Subcutaneous abdominal adipose tissue (tissue), 5 donors: ENCODE measurements around the gene KCNAB2.
"Not testable (repeated sequence)": the region's sequence is repeated elsewhere in the genome, so short reads cannot be mapped to it uniquely, and the experiment has no call there.

Experiments used
- H3K27ac ChIP-seq: one replicate; pipeline ENCODE4 v1.7.0; 2013; ENCODE audit warnings: low read depth, mild to moderate bottlenecking, inconsistent platforms, low read length, moderate library complexity
- H3K27me3 ChIP-seq, 5 donors: one replicate each; pipeline ENCODE4 v1.7.0; 2013; ENCODE audit warnings: low read length in 5 of 5, inconsistent platforms in 1 of 5; ENCODE audit not compliant: control insufficient read depth in 5 of 5, insufficient read depth in 4 of 5
- H3K36me3 ChIP-seq, 5 donors: one replicate each; pipeline ENCODE4 v1.7.0; 2013; ENCODE audit warnings: low read length in 5 of 5; ENCODE audit not compliant: control insufficient read depth in 5 of 5, insufficient read depth in 5 of 5
- H3K4me1 ChIP-seq, 5 donors: one replicate each; pipeline ENCODE4 v1.7.0; 2013; ENCODE audit warnings: low read length in 5 of 5, mild to moderate bottlenecking in 3 of 5, moderate library complexity in 1 of 5; ENCODE audit not compliant: control insufficient read depth in 5 of 5, insufficient read depth in 5 of 5
- H3K4me3 ChIP-seq, 5 donors: one replicate each; pipeline ENCODE4 v1.7.0; 2013; ENCODE audit warnings: low read length in 5 of 5, low read depth in 1 of 5
- H3K9ac ChIP-seq, 5 donors: one replicate each; pipeline ENCODE4 v1.7.0; 2013; ENCODE audit warnings: low read length in 5 of 5, mild to moderate bottlenecking in 4 of 5, moderate library complexity in 3 of 5
- H3K9me3 ChIP-seq, 5 donors: one replicate each; pipeline ENCODE4 v1.7.0; 2013; ENCODE audit warnings: low read length in 5 of 5; ENCODE audit not compliant: control insufficient read depth in 5 of 5
- donor health status: healthy.
- donor health status: healthy.
- donor health status: healthy.
- donor health status: healthy.
- donor health status: healthy.

KCNAB2 gene

GRCh38 chr1:6052543-6053205, 7.0 kb downstream of the KCNAB2 start:
- Histone ChIP-seq H3K27me3 (peaks cover 0 to 2% (median 0%) of the 10 kb centered on the region in 5 donors), H3K9ac (no peak overlapping the region), H3K27ac (no peak overlapping the region), H3K4me1 (peaks cover 0 to 11% (median 6%) of the 10 kb centered on the region in 5 donors), H3K9me3 (no peaks in the 10 kb centered on the region), H3K4me3 (no peak overlapping the region), H3K36me3 (peaks cover 0 to 22% (median 0%) of the 10 kb centered on the region in 5 donors)

GRCh38 chr1:6053206-6053546, 7.5 kb downstream of the KCNAB2 start:
- H3K36me3 ChIP-seq = peaks cover 0 to 18% (median 0%) of the 10 kb centered on the region in 5 donors
- no peaks in the 10 kb centered on the region for H3K9me3 ChIP-seq
- peaks cover 0 to 2% (median 0%) of the 10 kb centered on the region in 5 donors for H3K27me3 ChIP-seq
- H3K9ac ChIP-seq = no peak overlapping the region
- peaks cover 0 to 16% (median 6%) of the 10 kb centered on the region in 5 donors for H3K4me1 ChIP-seq
- H3K4me3 ChIP-seq = no peak overlapping the region
- H3K27ac ChIP-seq = no peak overlapping the region

- Histone ChIP-seq H3K9ac (no peak overlapping the region), H3K9me3 (no peaks in the 10 kb centered on the region), H3K27me3 (peaks cover 0 to 2% (median 0%) of the 10 kb centered on the region in 5 donors), H3K27ac (no peak overlapping the region), H3K36me3 (peaks cover 0 to 10% (median 0%) of the 10 kb centered on the region in 5 donors), H3K4me3 (no peak overlapping the region), H3K4me1 (peaks cover 0 to 30% (median 13%) of the 10 kb centered on the region in 5 donors)
These were observed 8.9 kb downstream of the KCNAB2 start for GRCh38 chr1:6054596-6054995.

GRCh38 chr1:6056572-6056948, 10.9 kb downstream of the KCNAB2 start:
- Histone ChIP-seq H3K9ac (no peak overlapping the region), H3K27ac (no peak overlapping the region), H3K9me3 (no peaks in the 10 kb centered on the region), H3K4me3 (no peak overlapping the region), H3K27me3 (peaks cover 0 to 8% (median 7%) of the 10 kb centered on the region in 5 donors), H3K4me1 (peaks cover 0 to 34% (median 13%) of the 10 kb centered on the region in 5 donors), H3K36me3 (peaks cover 0 to 5% (median 0%) of the 10 kb centered on the region in 5 donors)

GRCh38 chr1:6057170-6057845, 11.6 kb downstream of the KCNAB2 start:
- H3K27ac ChIP-seq = no peak overlapping the region
- H3K9me3 ChIP-seq = no peaks in the 10 kb centered on the region
- H3K4me3 ChIP-seq = no peak overlapping the region
- no peak overlapping the region for H3K9ac ChIP-seq
- H3K27me3 ChIP-seq = peaks cover 0 to 8% (median 7%) of the 10 kb centered on the region in 5 donors
- H3K36me3 ChIP-seq = peaks cover 0 to 5% (median 0%) of the 10 kb centered on the region in 5 donors
- H3K4me1 ChIP-seq = peaks cover 0 to 34% (median 13%) of the 10 kb centered on the region in 5 donors

GRCh38 chr1:6059866-6060265, 14.2 kb downstream of the KCNAB2 start:
- H3K9ac ChIP-seq = no peak overlapping the region

GRCh38 chr1:6062670-6063069, 17.0 kb downstream of the KCNAB2 start:
- Histone ChIP-seq H3K36me3 (peaks cover 0 to 4% (median 0%) of the 10 kb centered on the region in 5 donors), H3K27me3 (peaks cover 3 to 16% (median 10%) of the 10 kb centered on the region in 5 donors), H3K4me1 (peaks cover 2 to 47% (median 14%) of the 10 kb centered on the region in 5 donors), H3K27ac (no peak overlapping the region), H3K9ac (no peak overlapping the region), H3K9me3 (no peaks in the 10 kb centered on the region), H3K4me3 (no peak overlapping the region)

More at GRCh38 chr1:6059866-6060265, 14.2 kb downstream of the KCNAB2 start:
- Histone ChIP-seq H3K27ac (no peak overlapping the region), H3K36me3 (peaks cover 0 to 3% (median 0%) of the 10 kb centered on the region in 5 donors), H3K4me1 (peaks cover under 1 to 43% (median 16%) of the 10 kb centered on the region in 5 donors), H3K4me3 (no peak overlapping the region), H3K9me3 (no peaks in the 10 kb centered on the region), H3K27me3 (peaks cover 0 to 14% (median 10%) of the 10 kb centered on the region in 5 donors)

GRCh38 chr1:6063532-6064053, 17.9 kb downstream of the KCNAB2 start:
- not testable (repeated sequence) for H3K27ac ChIP-seq

GRCh38 chr1:6065093-6065858, 19.6 kb downstream of the KCNAB2 start:
- H3K4me3 ChIP-seq = no peak overlapping the region
- peaks cover 0 to 24% (median 7%) of the 10 kb centered on the region in 5 donors for H3K4me1 ChIP-seq
- H3K27ac ChIP-seq = no peak overlapping the region
- H3K9ac ChIP-seq = no peak overlapping the region
- peaks cover 0 to 4% (median 0%) of the 10 kb centered on the region in 5 donors for H3K36me3 ChIP-seq
- no peaks in the 10 kb centered on the region for H3K9me3 ChIP-seq
- peaks cover 3 to 12% (median 4%) of the 10 kb centered on the region in 5 donors for H3K27me3 ChIP-seq

More at GRCh38 chr1:6063532-6064053, 17.9 kb downstream of the KCNAB2 start:
- H3K9ac ChIP-seq, H3K36me3 ChIP-seq, H3K4me3 ChIP-seq, H3K9me3 ChIP-seq: not testable (repeated sequence)
- H3K27me3 ChIP-seq = peaks cover 3 to 16% (median 10%) of the 10 kb centered on the region in 5 donors
- H3K4me1 ChIP-seq = peaks cover 2 to 38% (median 11%) of the 10 kb centered on the region in 5 donors
